ENCODE data around the gene SLC7A10.
"Not testable (repeated sequence)": the region's sequence is repeated elsewhere in the genome, so short reads cannot be mapped to it uniquely, and the experiment has no call there.

SLC7A10 gene

GRCh38 chr19:33201473-33201872, 24.2 kb downstream of the SLC7A10 start:
- DNase-seq = no peak

DNA sequence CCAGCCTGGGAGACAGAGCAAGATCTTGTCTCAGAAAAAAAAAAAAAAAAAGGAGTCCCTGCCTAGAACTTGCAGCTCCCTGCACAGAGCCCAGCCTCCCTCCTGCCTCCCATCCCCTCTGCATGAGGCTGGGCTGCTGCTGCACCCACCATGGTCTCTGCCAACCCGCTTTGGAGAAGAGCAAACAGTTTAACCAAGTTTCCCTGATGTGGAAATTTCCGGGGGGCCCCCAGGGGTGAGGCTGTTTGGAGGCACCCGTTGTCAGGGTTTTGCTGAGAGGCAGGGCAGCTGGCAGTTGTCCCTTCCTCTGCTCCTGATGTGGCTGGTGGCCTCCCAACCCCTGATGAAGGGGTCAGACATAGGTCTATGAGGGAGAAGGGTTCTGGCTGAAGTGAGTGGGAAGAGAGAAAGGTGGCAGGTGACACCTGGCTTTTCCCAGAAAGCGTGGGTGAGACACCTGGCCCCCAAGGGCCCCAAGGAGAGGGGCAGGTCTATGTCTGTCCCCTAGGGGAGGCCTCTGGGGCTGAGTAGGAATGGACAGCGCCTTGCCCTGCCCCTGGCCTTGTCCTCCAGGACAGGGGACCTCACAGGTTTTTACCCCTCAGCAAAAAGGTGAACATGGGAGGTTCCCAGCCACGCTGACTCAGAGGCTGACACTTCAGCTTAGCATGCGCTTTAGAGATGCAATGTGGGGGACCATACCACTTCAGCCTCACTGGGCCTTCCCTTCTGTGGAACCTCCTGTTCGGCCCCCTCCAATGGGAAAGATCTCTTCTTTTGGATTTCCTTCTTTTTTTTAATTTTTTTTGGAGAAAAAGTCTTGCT, 26.0 kb downstream of the SLC7A10 start:
- DNase-seq = no peak

- DNase-seq = no peak
Measured at GRCh38 chr19:33198169-33198568, 27.5 kb downstream of the SLC7A10 start.

GRCh38 chr19:33197591-33198000, 28.1 kb downstream of the SLC7A10 start:
- no peak for DNase-seq

DNA sequence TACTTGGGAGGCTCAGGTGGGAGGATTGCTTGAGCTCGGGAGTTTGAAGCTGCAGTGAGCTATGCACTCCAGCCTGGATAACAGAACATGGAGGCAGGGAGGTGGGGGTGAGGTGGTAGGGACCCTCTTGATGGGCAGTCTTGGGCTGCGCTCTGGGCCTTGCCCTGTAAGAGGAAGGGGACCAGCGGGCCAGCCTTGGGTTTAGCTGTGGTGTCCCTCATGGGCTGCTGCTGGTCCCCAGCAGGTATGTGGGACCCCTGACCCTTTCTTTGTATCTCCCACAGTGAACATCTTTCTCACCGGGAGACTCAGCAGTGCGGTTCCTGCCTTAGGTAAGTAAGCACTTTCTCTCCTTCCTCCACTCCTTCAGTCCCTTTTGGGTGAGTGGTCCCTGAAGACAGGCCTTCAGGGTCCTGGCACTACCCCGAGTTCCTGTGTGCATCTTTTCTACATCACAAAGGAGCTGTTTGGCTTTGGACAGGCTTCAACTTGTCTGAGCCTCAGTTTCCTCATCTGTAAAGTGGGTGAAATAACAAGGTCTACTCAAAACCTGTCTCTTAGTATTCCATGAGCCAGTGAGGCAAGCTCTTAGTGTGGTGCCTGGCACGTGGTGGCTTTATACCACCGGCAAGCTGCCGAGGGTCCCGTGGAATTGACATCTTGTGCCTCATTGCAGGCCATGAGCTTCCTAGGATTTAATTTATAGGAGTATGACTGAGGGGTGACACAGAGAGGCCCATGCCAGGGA, 29.0 kb downstream of the SLC7A10 start:
- no peak for DNase-seq

DNA sequence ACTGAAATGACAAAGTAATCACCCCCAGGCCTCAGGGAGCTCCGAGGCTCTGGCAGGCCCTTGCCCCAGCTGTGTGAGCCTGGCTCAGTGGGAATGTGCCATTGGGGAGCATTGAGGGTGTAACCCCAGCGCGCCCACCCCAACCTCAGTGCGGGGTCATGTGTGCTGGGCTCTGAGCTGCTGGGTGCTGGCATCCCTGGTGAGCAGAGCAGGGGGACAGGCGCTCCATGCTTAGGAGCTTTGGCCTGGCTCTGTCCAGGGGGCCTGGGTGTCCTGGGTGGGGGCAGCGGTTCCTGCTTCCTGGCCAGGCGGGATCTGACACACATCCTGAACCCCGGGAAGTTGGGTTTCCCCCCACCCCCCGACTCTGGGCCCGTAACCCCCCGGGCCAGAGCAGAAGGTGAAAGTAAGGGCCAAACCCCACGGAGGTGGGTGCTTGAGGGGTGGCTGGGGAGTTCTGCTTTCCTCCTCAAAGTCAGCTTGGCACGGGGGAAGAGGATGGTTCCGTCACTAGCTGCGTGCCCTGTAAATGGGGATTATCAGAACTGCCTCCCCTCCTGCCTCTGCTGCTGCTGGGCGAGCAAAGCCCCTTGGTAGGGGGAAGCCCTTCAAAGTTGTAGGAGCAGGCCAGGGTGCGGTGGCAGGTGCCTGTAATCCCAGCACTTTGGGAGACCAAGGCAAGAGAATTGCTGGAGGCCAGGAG, 29.9 kb downstream of the SLC7A10 start:
- no peak for DNase-seq

GRCh38 chr19:33194886-33195644, 30.6 kb downstream of the SLC7A10 start:
- no peak for DNase-seq

DNA sequence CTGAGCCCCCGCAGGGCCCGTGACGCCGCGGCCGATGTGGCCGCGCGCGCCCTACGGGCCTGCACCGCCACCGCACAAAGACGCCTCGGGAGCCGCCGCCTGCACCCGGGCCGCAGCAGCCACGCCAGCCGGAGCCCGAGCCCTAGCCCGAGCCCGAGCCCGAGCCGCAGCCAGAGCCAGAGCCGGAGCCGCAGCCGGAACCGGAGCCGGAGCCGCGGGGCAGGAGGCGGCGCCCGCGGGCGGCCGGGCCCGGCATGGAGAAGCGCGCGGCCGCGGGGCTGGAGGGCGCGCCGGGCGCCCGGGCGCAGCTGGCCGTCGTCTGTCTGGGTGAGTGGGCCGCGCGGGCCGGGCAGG, 31.1 kb downstream of the SLC7A10 start:
- DNase-seq = no peak

DNA sequence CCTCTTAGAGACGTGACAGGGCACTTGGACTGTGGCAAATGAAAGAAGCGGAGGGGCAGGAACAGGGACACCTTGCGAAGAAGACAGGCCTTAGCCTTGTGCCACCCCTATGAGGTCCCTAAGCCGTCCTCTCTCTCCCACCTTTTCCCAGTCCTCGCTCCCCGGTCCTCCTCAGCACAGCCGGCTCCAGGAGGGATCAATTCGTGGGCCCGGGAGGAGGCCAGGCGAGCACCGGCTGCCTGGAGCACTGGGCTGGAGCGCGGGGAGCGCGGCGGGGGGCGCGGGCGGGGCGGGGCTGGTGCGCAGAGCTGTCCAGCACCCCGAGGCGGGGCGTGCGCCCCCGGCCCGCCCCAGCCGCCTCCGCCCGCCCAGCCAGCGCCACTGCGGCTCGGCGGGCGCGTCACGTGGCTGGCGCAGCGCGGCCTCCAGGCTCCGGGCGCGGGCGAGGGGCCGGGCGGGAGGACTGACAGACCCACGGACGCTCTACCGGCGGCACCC, 31.7 kb downstream of the SLC7A10 start, which contains the start of gene LRP3:
LRP3 (plus strand) TSS at position 466 of the 498 bp plus-strand sequence. CDS start 456 bp downstream, outside the sequence.
- DNase-seq = no peak

DNA sequence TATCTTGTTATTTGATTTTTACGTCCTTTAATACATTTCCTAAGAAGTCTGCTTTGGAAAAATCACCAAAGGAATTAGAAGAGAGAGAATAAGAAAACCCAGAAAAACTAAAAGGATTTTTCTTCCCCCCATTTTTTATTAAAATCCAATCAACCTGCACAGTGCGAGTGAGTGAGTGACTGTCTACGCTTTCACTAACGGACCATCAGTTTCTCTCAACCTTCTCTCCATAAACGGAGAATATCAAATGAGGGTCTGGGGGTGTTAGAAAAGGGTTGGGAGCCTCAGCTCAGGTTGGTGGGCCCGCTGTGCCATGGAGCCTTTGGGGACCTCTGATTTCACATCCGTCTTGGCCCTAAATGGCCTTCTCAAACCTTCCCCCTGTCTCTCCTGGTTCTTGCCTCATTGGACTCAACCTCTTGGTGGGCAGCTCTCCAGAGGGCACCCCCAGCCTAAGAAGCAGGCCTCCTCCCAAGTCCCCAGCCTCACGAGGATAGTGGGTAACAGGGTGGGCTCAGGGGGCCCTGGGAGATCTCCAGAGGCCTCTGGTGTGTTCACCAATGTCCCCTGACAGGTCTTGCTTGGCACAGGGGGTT, 32.3 kb downstream of the SLC7A10 start:
- no peak for DNase-seq

DNA sequence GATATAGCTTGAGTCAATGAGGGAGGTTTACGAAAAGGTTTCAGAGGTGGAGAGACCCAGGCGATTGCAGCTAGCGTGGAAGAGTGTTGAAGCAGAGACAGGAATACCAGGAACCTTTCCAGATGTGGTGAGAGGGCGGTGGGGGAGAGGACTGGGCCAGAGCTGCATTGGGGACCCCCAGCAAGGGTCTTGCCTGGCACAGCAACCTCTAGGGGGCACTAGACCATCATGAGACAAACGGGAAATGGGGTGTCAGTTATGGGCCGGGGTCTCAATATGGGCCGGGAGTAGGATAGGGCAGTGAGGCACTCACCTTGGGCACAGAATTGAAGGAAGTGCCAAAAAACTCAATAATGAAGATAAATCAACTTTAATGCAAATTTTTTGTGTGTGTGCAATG, 33.6 kb downstream of the SLC7A10 start:
- no peak for DNase-seq

DNA sequence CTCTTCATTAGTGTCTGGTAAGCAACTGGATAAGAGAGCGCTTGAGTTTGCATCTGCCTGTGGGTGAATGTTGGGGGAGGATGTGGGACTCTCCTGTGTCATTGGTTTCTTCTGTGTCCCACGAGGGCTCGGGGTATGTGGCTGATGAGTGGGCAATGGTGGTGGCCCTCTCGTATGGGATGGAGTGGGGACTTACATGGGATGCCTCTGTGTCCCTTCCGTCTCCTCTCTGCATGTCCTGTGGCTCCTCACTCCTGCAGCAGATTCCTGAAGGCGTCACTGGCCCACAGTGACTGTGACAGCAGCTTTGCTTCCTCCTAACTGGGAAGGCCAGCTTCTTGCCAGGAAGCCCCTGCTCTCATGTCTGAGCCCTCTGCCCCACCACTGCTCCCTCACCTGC, 34.1 kb downstream of the SLC7A10 start:
- DNase-seq = no peak

DNA sequence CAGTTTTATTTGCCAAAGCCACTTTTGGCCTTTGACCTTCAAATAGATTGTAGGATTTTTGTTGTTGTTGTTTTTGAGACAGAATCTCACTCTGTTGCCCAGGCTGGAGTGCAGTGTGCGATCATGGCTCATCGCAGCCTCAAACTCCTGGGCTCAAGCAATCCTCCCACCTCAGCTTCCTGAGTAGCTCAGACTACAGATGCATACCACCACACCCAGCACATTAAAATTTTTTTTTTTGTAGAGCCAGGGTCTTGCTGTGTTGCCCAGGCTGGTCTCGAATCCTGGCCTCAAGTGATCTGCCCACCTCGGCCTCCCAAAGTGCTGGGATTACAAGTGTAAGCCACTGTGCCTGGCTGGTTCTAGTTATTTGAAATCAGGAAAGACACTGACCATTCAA, 34.6 kb downstream of the SLC7A10 start:
- not testable (repeated sequence) for DNase-seq

- no peak for DNase-seq
Measured at GRCh38 chr19:33189453-33189852, 36.2 kb downstream of the SLC7A10 start.

DNA sequence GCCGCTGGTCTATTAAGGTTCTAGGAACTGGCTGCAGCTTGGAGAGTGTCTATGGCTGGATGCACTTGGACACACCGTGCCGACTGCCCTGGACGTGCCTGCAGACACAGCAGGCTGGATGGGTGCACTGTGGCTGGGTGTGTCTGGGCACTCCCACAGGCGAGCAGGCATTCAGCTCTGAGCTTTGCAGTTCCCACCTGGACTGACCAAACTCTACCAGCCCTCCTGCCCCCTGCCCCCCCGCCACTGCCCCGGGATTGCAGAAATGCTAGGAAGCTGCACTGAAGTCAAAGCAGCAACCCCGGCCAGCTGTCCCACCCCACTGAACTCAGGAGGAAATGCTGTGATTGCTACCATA, 38.5 kb downstream of the SLC7A10 start:
- DNase-seq = no peak

DNA sequence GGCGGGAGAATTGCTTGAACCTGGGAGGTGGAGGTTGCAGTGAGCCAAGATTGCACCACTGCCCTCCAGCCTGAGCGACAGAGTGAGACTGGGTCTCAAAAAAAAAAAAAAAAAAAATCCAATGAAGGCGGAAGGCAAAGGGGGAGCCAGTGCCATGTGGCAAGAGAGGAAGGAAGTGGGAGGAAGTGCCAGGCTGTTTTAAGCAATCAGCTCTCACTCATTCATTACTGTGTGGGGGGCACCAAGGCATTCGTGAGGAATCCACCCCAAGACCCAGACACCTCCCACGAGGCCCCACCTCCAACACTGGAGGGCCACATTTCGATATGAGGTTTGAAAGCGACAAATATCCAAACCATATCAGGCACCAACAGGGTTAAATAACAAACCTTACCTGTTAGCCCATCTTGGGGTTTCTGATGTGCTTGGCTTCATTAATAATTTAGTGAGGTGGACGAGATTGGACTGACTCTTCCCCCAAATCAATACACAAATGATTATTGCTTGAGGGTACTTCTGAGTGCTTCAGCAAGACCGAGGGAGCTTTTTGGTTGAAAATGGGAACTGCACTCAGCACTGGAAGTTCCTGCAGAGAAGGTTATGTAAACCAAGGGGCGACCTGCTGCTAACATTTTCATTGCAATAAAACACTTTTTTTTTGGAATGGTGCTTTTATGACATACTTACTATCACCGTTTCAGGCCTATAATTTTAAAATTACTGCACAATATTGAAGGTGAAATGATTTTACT, 39.0 kb downstream of the SLC7A10 start:
- no peak for DNase-seq

DNA sequence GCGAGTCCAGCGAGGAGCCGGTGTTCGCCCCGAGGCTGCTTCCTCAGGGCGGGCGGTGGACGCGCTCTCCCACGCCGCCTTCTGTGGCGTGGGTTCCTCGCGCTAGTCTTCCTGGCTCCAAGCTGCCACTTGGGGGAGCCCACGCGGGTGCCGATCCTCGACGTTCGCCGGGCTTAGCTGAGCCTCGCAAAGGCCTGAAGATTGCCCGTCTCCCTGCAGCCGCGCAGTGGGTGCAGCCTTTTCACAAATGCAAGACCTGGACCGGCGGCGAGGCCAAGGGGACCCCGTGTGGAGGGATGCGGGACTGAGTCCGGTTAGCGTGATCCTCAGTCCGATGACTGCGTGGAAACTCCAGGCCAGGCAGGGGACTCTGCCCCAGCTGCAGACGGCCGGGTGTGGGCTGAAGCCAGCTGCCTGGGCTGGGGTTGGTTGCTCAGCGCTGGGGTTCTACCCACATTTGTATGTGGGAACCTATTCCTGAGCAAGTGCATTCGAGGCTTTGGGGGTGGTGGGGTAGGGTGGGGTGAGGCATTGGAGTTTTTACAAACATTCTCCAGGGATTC, 48.2 kb downstream of the SLC7A10 start:
- DNase-seq = no peak

GRCh38 chr19:33176670-33177416, 48.8 kb downstream of the SLC7A10 start:
- DNase-seq = peak; percentile 89

- DNase-seq = no peak
Measured at GRCh38 chr19:33175886-33176669, 49.6 kb downstream of the SLC7A10 start.

Measured in SHP77 treated with DMSO at 0.1 percent for 48 hours (cell line).